ENCODE data around the gene WWTR1. TPM values are rescaled to one million over a fixed set of nuclear protein-coding genes. Genes with fewer than 3 reads are reported as not detected.

WWTR1 gene
- total RNA-seq, 1 donor from 2014 or later, result 0.73 TPM

DNA sequence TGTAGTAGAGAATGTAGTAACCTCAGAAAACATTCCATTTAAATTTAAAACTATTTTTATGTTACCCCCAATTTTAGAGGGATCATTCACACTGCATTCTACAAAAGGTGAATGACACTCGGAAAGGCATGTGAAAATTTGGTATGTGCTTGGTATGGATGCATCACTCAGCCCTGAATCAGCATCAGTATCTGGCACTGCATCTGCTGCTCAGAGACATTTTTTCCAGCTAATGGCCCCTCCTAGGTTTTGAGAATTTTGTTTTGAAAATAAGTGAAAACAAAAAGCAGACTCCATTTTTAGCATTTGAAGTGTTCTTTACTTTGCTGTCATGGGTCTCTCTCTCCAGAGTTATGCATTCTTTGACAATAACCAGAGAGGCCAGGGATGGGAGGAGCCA is 15.6 kb upstream of the WWTR1 start:
- CTCF ChIA-PET, result no interaction called here
- intact Hi-C loops (cut with micrococcal nuclease), result no loop called here
- H3K36me3 Mint-ChIP-seq (ENCODE audit: low read depth), result no peaks in the 10 kb centered on the region
- TF ChIP-seq, protein P1, sequence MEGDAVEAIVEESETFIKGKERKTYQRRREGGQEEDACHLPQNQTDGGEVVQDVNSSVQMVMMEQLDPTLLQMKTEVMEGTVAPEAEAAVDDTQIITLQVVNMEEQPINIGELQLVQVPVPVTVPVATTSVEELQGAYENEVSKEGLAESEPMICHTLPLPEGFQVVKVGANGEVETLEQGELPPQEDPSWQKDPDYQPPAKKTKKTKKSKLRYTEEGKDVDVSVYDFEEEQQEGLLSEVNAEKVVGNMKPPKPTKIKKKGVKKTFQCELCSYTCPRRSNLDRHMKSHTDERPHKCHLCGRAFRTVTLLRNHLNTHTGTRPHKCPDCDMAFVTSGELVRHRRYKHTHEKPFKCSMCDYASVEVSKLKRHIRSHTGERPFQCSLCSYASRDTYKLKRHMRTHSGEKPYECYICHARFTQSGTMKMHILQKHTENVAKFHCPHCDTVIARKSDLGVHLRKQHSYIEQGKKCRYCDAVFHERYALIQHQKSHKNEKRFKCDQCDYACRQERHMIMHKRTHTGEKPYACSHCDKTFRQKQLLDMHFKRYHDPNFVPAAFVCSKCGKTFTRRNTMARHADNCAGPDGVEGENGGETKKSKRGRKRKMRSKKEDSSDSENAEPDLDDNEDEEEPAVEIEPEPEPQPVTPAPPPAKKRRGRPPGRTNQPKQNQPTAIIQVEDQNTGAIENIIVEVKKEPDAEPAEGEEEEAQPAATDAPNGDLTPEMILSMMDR (IDR thresholded peaks at IDR 0.05), result no peak
- H3K4me3 Mint-ChIP-seq, result no peak overlapping the region
- no peak overlapping the region for H3K27ac Mint-ChIP-seq
- POLR2A ChIA-PET, result no interaction called here
- no peaks in the 10 kb centered on the region for H3K9me3 Mint-ChIP-seq
- no peak for ATAC-seq (ENCODE audit: low read depth)
- peaks cover 4% of the 10 kb centered on the region for H3K4me1 Mint-ChIP-seq
- peaks cover 2% of the 10 kb centered on the region for H3K27me3 Mint-ChIP-seq
- no peak for DNase-seq

DNA sequence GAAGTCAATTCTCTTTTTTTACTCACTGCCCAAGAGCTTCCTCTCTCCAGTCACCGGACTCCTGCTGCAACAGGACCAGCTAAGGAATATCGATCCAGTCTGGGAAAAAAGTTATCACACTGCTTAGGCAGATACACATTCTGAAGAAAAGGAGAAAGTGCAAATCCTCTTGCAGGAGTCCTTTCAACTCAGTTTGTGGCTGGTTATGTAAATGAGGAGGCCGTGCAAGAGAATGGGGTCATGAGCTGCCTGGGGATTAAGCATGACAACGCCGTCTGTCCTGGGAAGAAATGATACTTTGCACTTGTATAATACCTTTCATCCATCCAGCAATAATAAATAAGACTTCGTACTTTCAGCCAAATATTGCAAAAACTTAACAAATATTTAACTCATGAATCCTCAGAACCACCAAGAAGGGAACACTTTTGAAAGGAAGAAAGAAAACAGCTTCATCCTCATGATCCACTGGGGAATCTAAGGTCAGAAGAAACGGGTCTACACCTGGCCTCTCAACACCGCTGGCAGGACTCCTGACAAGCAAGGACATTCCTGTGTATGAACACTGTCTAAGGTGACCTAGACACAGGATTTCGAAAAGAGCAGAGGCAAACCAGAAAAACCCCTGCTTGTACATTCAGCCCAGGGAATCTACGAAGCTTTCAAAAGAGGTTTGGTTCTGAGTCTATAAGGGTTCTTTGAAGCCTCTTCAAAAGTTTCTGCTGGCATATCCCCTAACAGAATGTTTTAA is 13.1 kb upstream of the WWTR1 start:
- ChIA-PET POLR2A (no interaction called here), CTCF (no interaction called here)
- Mint-ChIP-seq H3K27me3 (peaks cover 8% of the 10 kb centered on the region), H3K4me3 (no peak overlapping the region), H3K36me3 (ENCODE audit: low read depth) (no peaks in the 10 kb centered on the region), H3K9me3 (no peaks in the 10 kb centered on the region), H3K27ac (no peak overlapping the region), H3K4me1 (peaks cover 4% of the 10 kb centered on the region)
- no peak for DNase-seq
- intact Hi-C loops (cut with micrococcal nuclease), result no loop called here
- TF ChIP-seq, protein P1 (IDR thresholded peaks at IDR 0.05), result no peak
- no peak for ATAC-seq (ENCODE audit: low read depth)

DNA sequence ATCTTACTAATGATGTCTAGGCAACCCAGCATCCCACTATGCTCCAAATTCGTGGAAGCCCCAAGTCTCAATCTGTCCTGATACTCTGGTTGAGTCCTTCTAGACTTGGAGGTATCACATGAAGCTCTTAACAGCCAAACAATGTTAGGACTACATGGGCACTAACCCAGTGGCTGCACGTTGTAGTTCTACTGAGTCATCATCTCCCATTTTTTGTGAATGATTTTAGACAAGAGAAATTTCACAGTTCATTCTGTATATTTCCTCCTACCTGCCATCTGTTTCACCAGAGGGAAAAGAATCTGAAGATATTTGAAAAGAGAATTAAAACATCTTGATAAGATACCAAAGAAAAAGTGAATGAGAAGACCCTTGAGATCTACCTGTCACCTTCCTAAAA is 9.8 kb upstream of the WWTR1 start:
- TF ChIP-seq, protein P1 (IDR thresholded peaks at IDR 0.05), result no peak
- H3K4me3 Mint-ChIP-seq, result no peak overlapping the region
- H3K27me3 Mint-ChIP-seq, result peaks cover 9% of the 10 kb centered on the region
- H3K27ac Mint-ChIP-seq, result no peak overlapping the region
- H3K36me3 Mint-ChIP-seq (ENCODE audit: low read depth), result no peaks in the 10 kb centered on the region
- CTCF ChIA-PET, result no interaction called here
- POLR2A ChIA-PET, result no interaction called here
- H3K4me1 Mint-ChIP-seq, result peaks cover 4% of the 10 kb centered on the region
- DNase-seq, result no peak
- ATAC-seq (ENCODE audit: low read depth), result no peak
- intact Hi-C loops (cut with micrococcal nuclease), result no loop called here
- no peaks in the 10 kb centered on the region for H3K9me3 Mint-ChIP-seq

DNA sequence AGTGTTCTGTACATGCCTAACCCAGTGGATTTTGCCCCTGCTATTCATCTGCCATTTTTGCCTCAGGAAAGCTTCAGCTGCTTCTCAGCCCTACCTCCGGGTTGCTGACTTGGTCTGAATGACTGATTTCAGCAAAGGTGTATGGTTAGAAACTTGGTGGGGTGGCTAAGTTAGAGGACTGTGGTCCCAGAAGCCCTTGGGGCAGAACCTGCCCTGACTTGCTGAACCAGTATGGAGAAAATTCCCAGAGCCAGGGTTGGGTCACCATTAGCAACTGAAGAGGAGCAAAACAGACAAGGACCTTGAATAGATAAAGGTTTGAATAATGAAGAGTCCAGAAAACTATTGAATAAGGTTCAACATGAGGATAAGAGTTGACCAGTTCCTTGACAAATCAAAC is 6.1 kb upstream of the WWTR1 start:
- Mint-ChIP-seq H3K9me3 (no peaks in the 10 kb centered on the region), H3K27me3 (peaks cover 18% of the 10 kb centered on the region), H3K4me3 (no peak overlapping the region), H3K4me1 (peaks cover under 1% of the 10 kb centered on the region), H3K27ac (no peak overlapping the region), H3K36me3 (ENCODE audit: low read depth) (no peaks in the 10 kb centered on the region)
- TF ChIP-seq, protein P1 (IDR thresholded peaks at IDR 0.05), result no peak
- ATAC-seq (ENCODE audit: low read depth) (no peak), DNase-seq (no peak)
- ChIA-PET POLR2A (no interaction called here), CTCF (no interaction called here)
- intact Hi-C loops (cut with micrococcal nuclease), result no loop called here

DNA sequence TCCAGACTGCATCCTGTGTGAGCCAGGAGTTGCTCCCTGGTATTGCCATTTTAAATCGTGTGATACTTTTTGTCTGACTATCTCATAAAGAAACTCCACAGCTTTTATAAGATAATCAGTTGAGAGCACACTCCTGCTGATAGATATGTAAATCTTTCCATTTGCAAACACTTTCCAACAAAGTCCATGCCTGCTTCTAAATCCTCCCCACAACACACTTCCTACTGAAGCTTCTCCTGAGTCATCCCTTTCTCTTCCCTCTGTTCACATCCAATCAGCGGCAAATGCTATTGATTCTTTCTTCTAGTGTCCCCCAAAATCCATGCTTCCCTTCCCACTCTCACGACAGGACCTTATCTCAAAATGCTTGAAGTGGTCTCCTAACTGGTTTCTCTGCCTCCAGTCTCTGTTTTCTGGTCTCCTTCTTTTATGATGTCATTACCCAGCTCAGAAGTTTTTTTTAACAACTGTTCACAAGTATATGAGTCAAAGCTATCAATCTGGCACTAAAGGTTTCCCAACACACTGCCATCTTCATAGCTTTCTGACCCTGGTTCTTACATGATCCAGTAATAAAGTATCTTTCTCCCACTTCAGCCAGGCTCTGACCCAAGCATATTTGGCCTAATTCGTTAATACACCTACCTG is 4.5 kb upstream of the WWTR1 start:
- intact Hi-C loops (cut with micrococcal nuclease), result no loop called here
- H3K9me3 Mint-ChIP-seq, result no peaks in the 10 kb centered on the region
- no peak overlapping the region for H3K4me3 Mint-ChIP-seq
- ChIA-PET CTCF (no interaction called here), POLR2A (no interaction called here)
- H3K36me3 Mint-ChIP-seq (ENCODE audit: low read depth), result no peaks in the 10 kb centered on the region
- H3K4me1 Mint-ChIP-seq, result peaks cover 6% of the 10 kb centered on the region
- peaks cover 20% of the 10 kb centered on the region for H3K27me3 Mint-ChIP-seq
- no peak overlapping the region for H3K27ac Mint-ChIP-seq
- ATAC-seq (ENCODE audit: low read depth) (no peak), DNase-seq (no peak)
- TF ChIP-seq, protein P1 (IDR thresholded peaks at IDR 0.05), result no peak
